H9 (cell line): Measurements from ENCODE around the gene CYSTM1. TPM values are rescaled to one million over a fixed set of nuclear protein-coding genes. Genes with fewer than 3 reads are reported as not detected.

ENCODE experiments used
- DNase-seq: peaks from one replicate; pipeline ENCODE4 v3.0.0-alpha.2; 2017
- H2AFZ ChIP-seq: one replicate; pipeline ENCODE4 v1.6.1; 2013; ENCODE audit warnings: mild to moderate bottlenecking, low read length, control low read depth, moderate library complexity
- H2AK5ac ChIP-seq: 2 replicates; pipeline ENCODE4 v1.6.1; 2013; ENCODE audit warnings: low read length, control low read depth, mixed read lengths; ENCODE audit not compliant: insufficient read length
- H2BK120ac ChIP-seq: one replicate; pipeline ENCODE4 v1.6.1; 2013; ENCODE audit warnings: low read depth, mild to moderate bottlenecking, low read length, control low read depth, inconsistent platforms; ENCODE audit not compliant: poor library complexity, severe bottlenecking
- H2BK12ac ChIP-seq: 2 replicates; pipeline ENCODE4 v1.6.1; 2013; ENCODE audit warnings: low read length, control low read depth, mixed read lengths, low read depth; ENCODE audit not compliant: insufficient read length
- H2BK15ac ChIP-seq: 2 replicates; pipeline ENCODE4 v1.6.1; 2013; ENCODE audit warnings: low read depth, low read length, control low read depth
- H2BK20ac ChIP-seq: one replicate; pipeline ENCODE4 v1.6.1; 2013; ENCODE audit warnings: low read depth, mild to moderate bottlenecking, low read length, control low read depth, inconsistent platforms; ENCODE audit not compliant: poor library complexity, severe bottlenecking
- H2BK5ac ChIP-seq: 2 replicates; pipeline ENCODE4 v1.6.1; 2013; ENCODE audit warnings: low read length, control low read depth, mixed read lengths; ENCODE audit not compliant: insufficient read length
- H3K14ac ChIP-seq: 2 replicates; pipeline ENCODE4 v1.6.1; 2013; ENCODE audit warnings: low read length, control low read depth; ENCODE audit not compliant: insufficient read depth
- H3K18ac ChIP-seq: 2 replicates; pipeline ENCODE4 v1.6.1; 2013; ENCODE audit warnings: low read depth, mild to moderate bottlenecking, mixed read lengths, low read length, control low read depth; ENCODE audit not compliant: insufficient read length
- H3K23ac ChIP-seq: 2 replicates; pipeline ENCODE4 v1.6.1; 2013; ENCODE audit warnings: low read length, control low read depth, mixed read lengths, low read depth; ENCODE audit not compliant: insufficient read length
- H3K23me2 ChIP-seq: 2 replicates; pipeline ENCODE4 v1.6.1; 2013; ENCODE audit warnings: low read depth, mild to moderate bottlenecking, mixed read lengths, low read length, control low read depth; ENCODE audit not compliant: insufficient read length, poor library complexity, severe bottlenecking
- H3K27ac ChIP-seq: 2 replicates; pipeline ENCODE4 v1.5.1; 2013; ENCODE audit warnings: low read length, control low read depth, mixed read lengths, low read depth; ENCODE audit not compliant: insufficient read length
- H3K27me3 ChIP-seq: 2 replicates; pipeline ENCODE4 v1.6.1; 2013; ENCODE audit warnings: low read length, control low read depth, inconsistent platforms; ENCODE audit not compliant: insufficient read depth
- H3K4ac ChIP-seq: 2 replicates; pipeline ENCODE4 v1.6.1; 2013; ENCODE audit warnings: low read depth, mild to moderate bottlenecking, control low read depth, inconsistent platforms, low read length, moderate library complexity
- H3K4me1 ChIP-seq: 2 replicates; pipeline ENCODE4 v1.6.1; 2013; ENCODE audit warnings: low read length, control low read depth, inconsistent platforms; ENCODE audit not compliant: insufficient read depth
- H3K4me2 ChIP-seq: 2 replicates; pipeline ENCODE4 v1.6.1; 2013; ENCODE audit warnings: low read length, control low read depth, mixed read lengths; ENCODE audit not compliant: insufficient read length, insufficient read depth
- H3K56ac ChIP-seq: 2 replicates; pipeline ENCODE4 v1.6.1; 2013; ENCODE audit warnings: low read depth, mild to moderate bottlenecking, mixed read lengths, low read length, control low read depth; ENCODE audit not compliant: insufficient read length
- H3K79me1 ChIP-seq: 2 replicates; pipeline ENCODE4 v1.6.1; 2013; ENCODE audit warnings: low read depth, mild to moderate bottlenecking, moderate library complexity, low read length, control low read depth, inconsistent platforms; ENCODE audit not compliant: insufficient read depth, poor library complexity, severe bottlenecking
- H3K79me2 ChIP-seq: 2 replicates; pipeline ENCODE4 v1.6.1; 2013; ENCODE audit warnings: low read length, control low read depth, inconsistent platforms; ENCODE audit not compliant: insufficient read depth
- H3K9ac ChIP-seq: 2 replicates; pipeline ENCODE4 v1.6.1; 2013; ENCODE audit warnings: low read length, control low read depth, mixed read lengths; ENCODE audit not compliant: insufficient read length; ENCODE audit errors: extremely low read depth
- H3K9me3 ChIP-seq: one replicate; pipeline ENCODE4 v1.6.1; 2013; ENCODE audit warnings: low read depth, low read length, inconsistent platforms; ENCODE audit not compliant: control insufficient read depth
- H3T11ph ChIP-seq: one replicate; pipeline ENCODE4 v1.6.1; 2013; ENCODE audit warnings: mild to moderate bottlenecking, low read length, control low read depth, inconsistent platforms
- H4K20me1 ChIP-seq: one replicate; pipeline ENCODE4 v1.6.1; 2013; ENCODE audit not compliant: control insufficient read depth, insufficient read length, insufficient read depth
- H4K5ac ChIP-seq: 2 replicates; pipeline ENCODE4 v1.6.1; 2013; ENCODE audit warnings: low read depth, mild to moderate bottlenecking, mixed read lengths, low read length, control low read depth; ENCODE audit not compliant: insufficient read length
- H4K8ac ChIP-seq: replicated peaks from 2 replicates; pipeline ENCODE4 v1.6.1; 2013; ENCODE audit warnings: low read length, control low read depth, mixed read lengths, low read depth; ENCODE audit not compliant: insufficient read length
- H4K91ac ChIP-seq: 2 replicates; pipeline ENCODE4 v1.6.1; 2013; ENCODE audit warnings: low read depth, mild to moderate bottlenecking, moderate library complexity, mixed read lengths, low read length, control low read depth; ENCODE audit not compliant: insufficient read length
- H3K27ac Mint-ChIP-seq, 3 experiments: 2 replicates in 2 of 3; 3 replicates in 1 of 3; pipeline ENCODE4 v1.8.0; 2020 to 2021; ENCODE audit warnings: mixed read lengths in 3 of 3, mild to moderate bottlenecking in 1 of 3, moderate library complexity in 1 of 3
- H3K27me3 Mint-ChIP-seq: 2 replicates; pipeline ENCODE4 v1.8.0; 2021; ENCODE audit warnings: low read depth, mild to moderate bottlenecking, moderate library complexity, mixed read lengths
- H3K36me3 Mint-ChIP-seq, 3 experiments: 2 replicates in 2 of 3; 3 replicates in 1 of 3; pipeline ENCODE4 v1.8.0; 2020 to 2021; ENCODE audit warnings: low read depth in 3 of 3, mixed read lengths in 3 of 3; ENCODE audit not compliant: insufficient read depth in 1 of 3
- H3K4me1 Mint-ChIP-seq, 2 experiments: 2 replicates each; pipeline ENCODE4 v1.8.0; 2020; ENCODE audit warnings: mixed read lengths in 2 of 2
- H3K4me3 Mint-ChIP-seq, 2 experiments: 2 replicates in 1 of 2; 3 replicates in 1 of 2; pipeline ENCODE4 v1.8.0; 2020 to 2021; ENCODE audit warnings: mild to moderate bottlenecking in 2 of 2, mixed read lengths in 2 of 2, moderate library complexity in 1 of 2
- H3K9me3 Mint-ChIP-seq, 2 experiments: 2 replicates in 1 of 2; 3 replicates in 1 of 2; pipeline ENCODE4 v1.8.0; 2020; ENCODE audit warnings: mild to moderate bottlenecking in 2 of 2, mixed read lengths in 2 of 2, moderate library complexity in 1 of 2
- CTCF ChIP-seq: fragments of 200-600 bp; sonication (generic); conservative IDR thresholded peaks from 3 replicates; pipeline ENCODE4 v1.8.0; 2021; ENCODE audit warnings: antibody characterized with exemption, mild to moderate bottlenecking
- WGBS: extraction: QIAGEN DNeasy Blood & Tissue Kit; methylation state at CpG from one replicate; pipeline ENCODE4 v1.1.7; 2013; ENCODE audit warnings: missing lambda C conversion rate, low lambda C conversion rate, mixed read lengths; ENCODE audit not compliant: insufficient read length; ENCODE audit errors: extremely low coverage; 5-methylcytosine and 5-hydroxymethylcytosine counted together
- total RNA-seq: library from RNA; stranded (reverse); gene quantifications from 2 replicates; pipeline ENCODE4 v1.2.1, GENCODE V29; 2021

Gene CYSTM1
- total RNA-seq, 1 experiment from 2014 or later: 20.6 TPM

- H2BK12ac ChIP-seq: no peak overlapping the region
- H3K36me3 Mint-ChIP-seq: no peaks in the 10 kb centered on the region
- no CpG with 5 or more reads among the region's 23 CpGs for WGBS
- H2BK15ac ChIP-seq: no peak overlapping the region
- H3K4ac ChIP-seq: no peak overlapping the region
- H3K27ac Mint-ChIP-seq: no peak overlapping the region; a peak in 1 of 7 replicates
- H3K14ac ChIP-seq: no peak overlapping the region; the same call in 1 of the 2 replicates
- no peak overlapping the region for H4K8ac ChIP-seq
- no peak overlapping the region for H2BK20ac ChIP-seq
- H3K23me2 ChIP-seq: peaks cover 1% of the 10 kb centered on the region
- H2BK120ac ChIP-seq: no peak overlapping the region
- peaks cover 26 to 36% of the 10 kb centered on the region in 2 experiments for H3K4me1 Mint-ChIP-seq
- DNase-seq: no peak
- H3K4me3 Mint-ChIP-seq: no peak overlapping the region
- no peak overlapping the region for H3K18ac ChIP-seq
- no peaks in the 10 kb centered on the region; a peak in 1 of 5 replicates for H3K9me3 Mint-ChIP-seq
- no peak overlapping the region for H3T11ph ChIP-seq
- H2AFZ ChIP-seq: no peak overlapping the region
- H4K20me1 ChIP-seq: no peaks in the 10 kb centered on the region
- no peak overlapping the region for H4K91ac ChIP-seq
- no peak overlapping the region for H2AK5ac ChIP-seq
- no peaks in the 10 kb centered on the region for H3K79me1 ChIP-seq
- H3K23ac ChIP-seq: no peak overlapping the region
- H3K4me2 ChIP-seq: no peak overlapping the region
- no peak overlapping the region for H4K5ac ChIP-seq
- no peaks in the 10 kb centered on the region for H3K79me2 ChIP-seq
- no peak overlapping the region for H3K27ac ChIP-seq
- no peaks in the 10 kb centered on the region; the same call in 1 of the 2 replicates for H3K4me1 ChIP-seq
- no peak overlapping the region for H2BK5ac ChIP-seq
- peaks cover 7% of the 10 kb centered on the region for H3K27me3 ChIP-seq
- peaks cover 28% of the 10 kb centered on the region for H3K27me3 Mint-ChIP-seq
- no peak for TF ChIP-seq CTCF
- H3K56ac ChIP-seq: no peak overlapping the region
- H3K9ac ChIP-seq: no peak overlapping the region
- H3K9me3 ChIP-seq: no peaks in the 10 kb centered on the region
Observed at GRCh38 chr5:140152022-140152999, 22.7 kb upstream of the CYSTM1 start.
